Measurements from ENCODE around the gene VBP1. TPM values are rescaled to one million over a fixed set of nuclear protein-coding genes. Genes with fewer than 3 reads are reported as not detected.
A peak's percentile ranks its signal among the peaks of the same experiment; 100 is the strongest.
"Not testable (repeated sequence)": the region's sequence is repeated elsewhere in the genome, so short reads cannot be mapped to it uniquely, and the experiment has no call there.

The VBP1 gene, protein sequence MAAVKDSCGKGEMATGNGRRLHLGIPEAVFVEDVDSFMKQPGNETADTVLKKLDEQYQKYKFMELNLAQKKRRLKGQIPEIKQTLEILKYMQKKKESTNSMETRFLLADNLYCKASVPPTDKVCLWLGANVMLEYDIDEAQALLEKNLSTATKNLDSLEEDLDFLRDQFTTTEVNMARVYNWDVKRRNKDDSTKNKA
- total RNA-seq (2014; rRNA removed; shearing (Covaris generic)), result 157 and 172 TPM in 2 replicates

DNA sequence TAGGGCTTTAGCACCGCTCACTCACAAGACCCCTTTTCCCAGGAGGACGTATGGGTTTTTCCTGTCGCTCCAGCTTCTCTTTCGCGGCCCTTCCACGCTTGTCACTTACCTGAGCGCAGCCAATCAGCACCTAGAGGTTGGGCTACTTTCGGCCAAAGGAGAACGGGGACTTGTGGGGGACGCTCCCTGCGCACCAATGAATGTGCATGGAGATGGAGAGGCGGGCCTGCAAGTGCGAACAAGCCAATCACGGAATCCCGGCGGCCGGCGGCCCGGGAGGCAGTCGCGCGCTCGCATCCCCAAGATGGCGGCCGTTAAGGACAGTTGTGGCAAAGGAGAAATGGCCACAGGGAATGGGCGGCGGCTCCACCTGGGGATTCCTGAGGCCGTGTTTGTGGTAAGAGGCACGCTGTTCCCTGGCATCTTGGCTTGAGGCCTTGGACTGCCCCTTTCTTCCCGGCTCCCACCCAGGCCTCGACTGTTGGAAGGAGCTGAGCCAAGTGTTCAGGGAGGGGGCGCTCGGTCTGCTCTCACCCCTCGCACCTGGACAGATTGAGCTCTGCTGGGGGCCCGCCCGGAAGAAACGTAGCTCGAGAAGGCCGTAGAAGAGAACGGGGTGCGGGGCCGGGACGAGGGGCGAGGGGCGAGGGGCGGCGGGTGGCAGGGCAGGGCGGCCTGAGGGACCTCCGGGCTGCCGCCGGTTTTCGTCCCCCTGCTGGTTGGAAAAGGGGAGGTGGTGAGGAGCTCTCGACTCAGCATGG lies at the start of gene VBP1:
TSS of gene VBP1 (plus strand) at position 282 of the 761 bp plus-strand sequence. CDS start at position 305, 23 bp downstream.
- Histone ChIP-seq H3K9me3 (replicated peaks) (no peaks in the 10 kb centered on the region), H3K36me3 (no peaks in the 10 kb centered on the region), H3K4me3 (peak within 1 kb of the TSS; percentile 85), H3K27me3 (replicated peaks) (no peaks in the 10 kb centered on the region), H3K27ac (peak within 1 kb of the TSS; percentile 90), H3K4me1 (replicated peaks) (peaks cover 6% of the 10 kb centered on the region)
- DNase-seq (ENCODE audit: low read depth in 1 of 2, low spot score in 2 of 2), result peak; percentile 84 to 93

DNA sequence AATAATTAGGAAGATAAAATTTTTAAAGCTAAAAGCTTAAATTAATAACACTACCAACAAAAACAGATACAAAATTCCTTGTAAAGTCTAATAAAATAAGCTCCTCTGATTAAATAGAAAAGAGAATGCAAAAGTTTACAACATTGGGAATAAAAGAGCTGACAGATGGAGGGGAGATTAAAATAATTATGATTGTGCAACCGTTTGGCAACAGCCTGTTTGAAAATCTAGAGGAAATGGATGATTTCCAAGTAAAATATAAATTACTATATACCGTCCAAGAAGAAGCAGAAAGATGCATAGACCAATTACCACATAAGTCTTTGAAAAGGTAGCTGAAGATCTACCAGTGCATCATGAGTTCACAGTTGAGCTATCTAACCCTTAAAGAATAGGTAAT lies 46.4 kb upstream of the VBP1 start:
- H3K27me3 ChIP-seq (replicated peaks), result no peaks in the 10 kb centered on the region
- H3K4me1 ChIP-seq (replicated peaks), result no peaks in the 10 kb centered on the region
- H3K9me3 ChIP-seq (replicated peaks), result no peaks in the 10 kb centered on the region
- no peak overlapping the region for H3K4me3 ChIP-seq
- no peak for DNase-seq (ENCODE audit: low read depth in 1 of 2, low spot score in 2 of 2)
- H3K36me3 ChIP-seq, result no peaks in the 10 kb centered on the region
- H3K27ac ChIP-seq, result no peak overlapping the region

DNA sequence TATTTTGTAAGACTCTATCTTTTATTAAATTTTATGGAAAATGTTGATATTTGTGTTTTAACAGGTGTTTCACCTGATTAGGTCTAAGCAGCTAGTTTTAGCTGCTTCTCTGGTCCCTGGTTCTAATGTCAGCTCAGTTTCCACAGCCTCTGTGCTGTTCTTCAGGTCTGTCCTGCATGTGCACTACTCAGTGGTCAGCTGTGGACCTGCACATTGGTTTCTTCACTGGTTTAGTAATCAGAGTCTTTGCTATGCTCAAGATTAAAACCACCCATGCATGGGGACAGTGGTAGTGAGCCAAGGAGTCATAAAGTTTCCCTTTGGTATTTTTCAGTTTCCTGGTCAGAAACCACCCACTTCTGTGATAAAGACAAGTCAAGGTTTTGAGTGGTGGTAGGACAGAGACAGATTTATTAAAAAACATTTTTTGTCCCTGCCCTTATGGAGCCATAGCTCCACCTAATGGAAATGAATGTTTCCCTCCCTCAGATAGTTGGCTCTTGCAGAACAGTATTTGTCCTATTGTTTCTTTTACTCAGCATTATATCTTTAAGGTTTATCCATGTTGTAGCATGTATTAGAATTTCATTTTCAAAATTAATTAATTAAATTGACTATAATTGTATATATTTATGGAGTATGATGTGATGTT lies 36.8 kb upstream of the VBP1 start:
- no peak overlapping the region for H3K27ac ChIP-seq
- H3K36me3 ChIP-seq, result no peaks in the 10 kb centered on the region
- H3K9me3 ChIP-seq (replicated peaks), result no peaks in the 10 kb centered on the region
- DNase-seq (ENCODE audit: low read depth in 1 of 2, low spot score in 2 of 2), result no peak
- no peaks in the 10 kb centered on the region for H3K4me1 ChIP-seq (replicated peaks)
- H3K4me3 ChIP-seq, result no peak overlapping the region
- H3K27me3 ChIP-seq (replicated peaks), result no peaks in the 10 kb centered on the region

DNA sequence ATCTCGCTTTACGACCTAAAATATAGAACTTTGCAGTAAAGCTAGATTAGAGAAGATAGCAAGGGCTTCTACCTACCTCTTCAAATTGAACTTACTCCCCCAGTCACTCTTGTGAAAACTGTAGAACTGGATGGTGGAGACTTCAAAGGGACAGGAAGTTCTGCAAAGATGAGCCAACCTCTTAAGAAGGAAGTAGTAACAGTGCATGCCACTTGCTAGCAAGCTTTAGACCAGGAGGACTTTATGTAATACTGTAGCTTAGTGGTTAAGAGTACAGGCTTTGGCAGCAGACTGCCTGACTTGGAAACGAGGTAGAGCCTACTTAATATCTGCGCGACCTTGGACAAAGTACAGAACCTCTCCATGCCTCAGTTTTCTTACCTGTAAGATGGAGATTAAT lies 27.5 kb upstream of the VBP1 start:
- H3K36me3 ChIP-seq, result no peaks in the 10 kb centered on the region
- no peak overlapping the region for H3K27ac ChIP-seq
- H3K27me3 ChIP-seq (replicated peaks), result no peaks in the 10 kb centered on the region
- H3K9me3 ChIP-seq (replicated peaks), result no peaks in the 10 kb centered on the region
- no peak for DNase-seq (ENCODE audit: low read depth in 1 of 2, low spot score in 2 of 2)
- no peaks in the 10 kb centered on the region for H3K4me1 ChIP-seq (replicated peaks)
- no peak overlapping the region for H3K4me3 ChIP-seq

DNA sequence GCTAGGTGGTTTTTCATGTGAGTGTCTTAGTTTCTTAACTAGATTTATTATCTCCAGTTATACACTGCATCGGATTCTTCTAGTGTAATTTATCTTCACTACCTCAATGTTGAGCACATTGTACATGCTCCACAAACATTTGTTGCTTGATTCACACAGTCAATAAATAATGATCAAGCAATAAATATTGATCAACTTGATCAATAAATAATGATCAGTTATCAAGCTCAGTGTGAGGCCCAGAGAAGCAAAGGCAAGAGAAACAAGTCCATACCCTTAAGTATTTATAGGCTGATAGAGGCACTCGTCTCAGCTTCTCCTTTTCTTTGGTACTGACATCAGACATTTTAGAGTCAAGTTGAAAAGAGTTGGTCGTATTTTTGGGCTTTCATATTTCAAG lies 5.1 kb upstream of the VBP1 start:
- Histone ChIP-seq H3K36me3 (no peaks in the 10 kb centered on the region), H3K9me3 (replicated peaks) (no peaks in the 10 kb centered on the region), H3K27ac (no peak overlapping the region), H3K4me3 (no peak overlapping the region), H3K27me3 (replicated peaks) (no peaks in the 10 kb centered on the region), H3K4me1 (replicated peaks) (peaks cover 6% of the 10 kb centered on the region)
- no peak for DNase-seq (ENCODE audit: low read depth in 1 of 2, low spot score in 2 of 2)

DNA sequence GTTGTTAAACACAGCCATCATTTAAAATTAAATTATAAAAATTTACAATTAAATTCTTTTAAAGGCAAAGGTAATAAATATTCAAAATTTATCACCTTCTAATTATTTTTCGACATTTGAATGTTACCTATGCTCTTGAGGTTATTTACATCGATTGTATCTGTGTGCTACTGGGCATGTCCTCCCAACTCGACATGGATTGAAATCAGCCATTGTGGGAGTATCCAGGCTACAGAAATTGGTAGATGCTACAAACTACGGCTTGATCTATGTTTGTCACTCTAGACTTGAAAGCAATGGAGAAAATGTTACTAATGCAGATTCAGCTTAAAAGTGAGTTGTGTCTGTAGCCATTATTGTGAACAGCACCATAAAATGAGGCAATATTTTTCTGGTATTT lies 2.5 kb upstream of the VBP1 start:
- H3K9me3 ChIP-seq (replicated peaks), result no peaks in the 10 kb centered on the region

DNA sequence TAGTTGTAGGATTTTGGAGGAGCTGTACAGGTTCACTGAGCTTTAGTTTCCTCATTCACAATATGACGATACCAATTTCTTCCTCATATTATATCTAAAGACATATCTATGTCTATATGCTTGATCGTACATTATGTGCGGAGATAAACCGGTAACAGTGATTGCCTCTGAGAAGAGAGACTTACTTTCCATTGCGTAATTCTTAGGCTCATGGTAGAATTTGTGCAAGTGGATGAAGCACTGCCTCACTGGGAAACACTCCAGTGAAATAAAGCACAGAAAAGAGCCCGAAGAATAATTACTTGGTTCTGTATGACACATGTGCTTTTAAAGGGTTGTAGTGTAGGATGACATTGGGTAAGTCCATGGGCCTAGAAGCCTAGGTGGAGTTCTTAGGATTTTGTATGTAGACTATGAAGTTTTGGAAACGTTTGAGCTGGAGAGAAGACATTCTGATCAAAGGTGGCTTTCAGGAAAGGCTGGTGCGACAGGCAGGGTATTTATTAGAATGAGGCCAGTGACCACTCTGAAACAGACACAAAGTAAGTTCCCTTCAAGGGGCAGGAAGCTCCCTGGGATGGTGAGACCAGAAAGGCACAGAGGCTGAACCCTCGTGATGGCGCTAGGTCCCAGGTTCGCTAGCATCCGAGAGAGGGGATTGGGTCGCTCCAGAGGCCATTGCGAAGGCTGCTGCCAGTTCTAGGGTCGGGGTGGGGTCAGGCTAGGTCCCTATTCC lies 649 bp upstream of the VBP1 start:
- peaks cover 6% of the 10 kb centered on the region for H3K4me1 ChIP-seq (replicated peaks)
- no peaks in the 10 kb centered on the region for H3K27me3 ChIP-seq (replicated peaks)
- H3K4me3 ChIP-seq, result peak overlapping the region; percentile 85
- H3K9me3 ChIP-seq (replicated peaks), result no peaks in the 10 kb centered on the region
- no peaks in the 10 kb centered on the region for H3K36me3 ChIP-seq
- no peak for DNase-seq (ENCODE audit: low read depth in 1 of 2, low spot score in 2 of 2)
- peak overlapping the region; percentile 90 for H3K27ac ChIP-seq

More for the DNA sequence above, 2.5 kb upstream of the VBP1 start:
- peaks cover 6% of the 10 kb centered on the region for H3K4me1 ChIP-seq (replicated peaks)
- no peaks in the 10 kb centered on the region for H3K36me3 ChIP-seq
- H3K27ac ChIP-seq, result no peak overlapping the region
- DNase-seq (ENCODE audit: low read depth in 1 of 2, low spot score in 2 of 2), result no peak
- H3K27me3 ChIP-seq (replicated peaks), result no peaks in the 10 kb centered on the region
- H3K4me3 ChIP-seq, result no peak overlapping the region

DNA sequence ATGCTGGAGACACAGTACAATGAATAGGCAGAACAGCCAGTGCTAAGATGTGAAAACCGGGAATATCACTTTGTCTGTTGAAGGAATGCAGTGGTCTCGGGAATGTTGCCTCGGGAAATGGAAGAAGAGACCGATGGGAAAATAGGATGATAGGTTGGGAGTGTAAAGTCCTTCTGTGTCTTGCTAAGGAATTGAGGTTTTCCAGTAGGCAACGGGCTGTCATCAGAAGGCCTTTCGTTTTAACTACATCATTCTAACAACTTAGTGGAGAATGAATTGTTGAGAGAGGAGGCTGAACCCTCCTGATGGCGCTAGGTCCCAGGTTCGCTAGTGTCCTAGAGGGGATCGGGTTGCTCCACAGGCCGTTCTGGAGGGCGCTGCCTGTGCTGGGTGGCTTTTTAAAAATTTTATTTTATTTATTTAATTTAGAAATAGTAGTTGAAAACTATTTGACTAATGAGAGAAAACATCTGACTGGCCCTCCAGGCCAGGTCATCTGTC lies 730 bp downstream of the VBP1 start:
- Histone ChIP-seq H3K27ac (peak overlapping the region; percentile 90), H3K36me3 (no peaks in the 10 kb centered on the region), H3K4me3 (peak overlapping the region; percentile 85), H3K27me3 (replicated peaks) (no peaks in the 10 kb centered on the region), H3K4me1 (replicated peaks) (peaks cover 6% of the 10 kb centered on the region), H3K9me3 (replicated peaks) (no peaks in the 10 kb centered on the region)
- DNase-seq (ENCODE audit: low read depth in 1 of 2, low spot score in 2 of 2), result peak in 1 of 2 experiments; percentile 52

DNA sequence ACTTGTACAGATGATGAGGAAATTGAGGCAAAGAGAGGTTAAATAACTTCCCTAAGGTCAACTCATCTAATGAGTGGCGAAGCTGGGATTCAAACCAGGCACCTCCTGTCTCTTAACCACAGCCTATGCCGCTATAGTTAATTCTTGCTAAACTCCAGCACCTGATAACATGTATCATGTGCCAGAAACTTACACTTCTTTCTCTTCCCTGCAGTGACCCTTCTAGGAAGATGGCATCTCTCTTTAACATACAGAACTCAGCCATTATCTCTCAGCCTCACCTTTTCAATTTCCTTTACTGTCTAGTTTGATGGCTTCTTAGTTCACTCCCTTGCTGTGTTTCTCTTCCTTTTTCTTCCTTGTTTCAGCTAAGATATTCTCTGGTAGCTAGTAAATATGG lies 2.5 kb downstream of the VBP1 start:
- H3K4me3 ChIP-seq, result no peak overlapping the region
- H3K27me3 ChIP-seq (replicated peaks), result no peaks in the 10 kb centered on the region
- no peaks in the 10 kb centered on the region for H3K9me3 ChIP-seq (replicated peaks)
- H3K27ac ChIP-seq, result no peak overlapping the region
- H3K36me3 ChIP-seq, result no peaks in the 10 kb centered on the region
- peaks cover 6% of the 10 kb centered on the region for H3K4me1 ChIP-seq (replicated peaks)
- DNase-seq (ENCODE audit: low read depth in 1 of 2, low spot score in 2 of 2), result no peak

DNA sequence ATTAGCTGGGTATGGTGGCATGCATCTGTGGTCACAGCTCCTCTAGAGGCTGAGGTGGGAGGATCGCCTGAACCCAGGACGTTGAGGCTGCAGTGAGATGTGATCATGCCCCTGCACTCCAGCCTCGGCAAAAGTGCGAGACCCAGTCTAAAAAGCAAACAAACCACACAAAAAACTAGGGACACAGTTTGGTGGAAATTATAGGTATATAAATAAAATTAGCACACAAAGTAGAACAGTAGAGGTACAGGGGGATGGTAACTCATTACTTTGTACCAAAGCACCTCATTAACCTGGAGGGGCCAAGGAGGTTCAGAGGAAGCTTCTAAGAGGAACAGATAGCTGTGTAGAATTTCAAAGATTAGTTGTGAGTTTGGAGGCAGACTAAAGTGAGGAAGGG lies 5.1 kb downstream of the VBP1 start:
- no peak overlapping the region for H3K27ac ChIP-seq
- DNase-seq (ENCODE audit: low read depth in 1 of 2, low spot score in 2 of 2), result no peak
- H3K36me3 ChIP-seq, result 0 out of 2 replicates have a peak, but pooled peaks cover 2% of the 10 kb centered on the region
- H3K9me3 ChIP-seq (replicated peaks), result no peaks in the 10 kb centered on the region
- H3K4me3 ChIP-seq, result no peak overlapping the region
- H3K27me3 ChIP-seq (replicated peaks), result no peaks in the 10 kb centered on the region
- no peaks in the 10 kb centered on the region for H3K4me1 ChIP-seq (replicated peaks)

DNA sequence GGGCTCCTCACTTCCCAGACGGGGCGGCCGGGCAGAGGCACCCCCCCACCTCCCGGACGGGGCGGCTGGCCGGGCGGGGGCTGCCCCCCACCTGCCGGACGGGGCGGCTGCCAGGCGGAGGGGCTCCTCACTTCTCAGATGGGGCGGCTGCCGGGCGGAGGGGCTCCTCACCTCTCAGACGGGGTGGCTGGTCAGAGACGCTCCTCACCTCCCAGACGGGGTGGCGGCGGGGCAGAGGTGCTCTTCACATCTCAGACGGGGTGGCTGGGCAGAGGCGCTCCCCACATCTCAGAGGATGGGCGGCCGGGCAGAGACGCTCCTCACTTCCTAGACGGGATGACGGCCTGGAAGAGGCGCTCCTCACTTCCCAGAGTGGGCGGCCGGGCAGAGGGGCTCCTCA lies 7.5 kb downstream of the VBP1 start:
- not testable (repeated sequence) for DNase-seq (ENCODE audit: low read depth in 1 of 2, low spot score in 2 of 2); H3K9me3 ChIP-seq (replicated peaks); H3K27me3 ChIP-seq (replicated peaks); H3K27ac ChIP-seq; H3K4me1 ChIP-seq (replicated peaks); H3K4me3 ChIP-seq
- peaks cover 18% of the 10 kb centered on the region for H3K36me3 ChIP-seq

DNA sequence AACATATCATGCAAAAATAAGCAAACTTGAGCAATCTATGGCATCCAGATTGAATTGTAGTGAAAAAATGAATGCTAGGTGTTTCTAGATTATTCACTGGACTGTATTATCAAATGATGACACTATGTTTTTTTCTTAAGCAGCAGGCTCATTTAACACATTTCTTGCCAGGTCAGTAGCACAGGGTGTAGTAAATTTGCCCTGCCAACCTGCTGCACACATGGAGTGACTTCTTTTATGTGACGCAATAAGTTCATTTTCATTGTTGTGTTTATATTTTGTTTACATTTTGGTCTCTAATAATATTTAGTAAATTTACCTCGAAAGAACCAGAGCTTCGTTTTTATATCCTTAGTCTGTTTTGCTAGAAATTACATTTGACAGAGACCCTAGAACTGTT lies 9.5 kb downstream of the VBP1 start:
- DNase-seq (ENCODE audit: low read depth in 1 of 2, low spot score in 2 of 2), result no peak
- H3K4me1 ChIP-seq (replicated peaks), result no peaks in the 10 kb centered on the region

DNA sequence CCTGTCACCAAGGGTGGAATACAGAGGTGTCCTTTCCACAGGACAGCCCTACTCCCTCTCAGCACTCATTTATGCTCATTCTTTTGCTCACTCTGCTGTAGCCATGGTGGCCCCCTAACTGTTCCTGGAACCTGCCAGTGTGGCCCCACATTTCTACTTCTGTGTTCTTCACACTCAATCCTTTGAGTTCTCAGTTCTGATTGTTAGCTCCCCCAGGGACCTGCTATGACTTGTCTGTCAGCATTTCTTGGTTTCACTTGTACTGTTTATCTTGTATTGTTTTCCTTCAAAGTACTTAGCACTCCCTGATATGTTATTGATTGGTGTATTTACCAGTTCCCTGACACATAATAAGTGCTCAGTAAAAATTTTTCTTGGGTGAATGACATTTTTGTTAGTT lies 14.9 kb downstream of the VBP1 start:
- H3K27me3 ChIP-seq (replicated peaks), result no peaks in the 10 kb centered on the region
- H3K4me1 ChIP-seq (replicated peaks), result no peaks in the 10 kb centered on the region
- H3K9me3 ChIP-seq (replicated peaks), result no peaks in the 10 kb centered on the region
- H3K36me3 ChIP-seq, result peaks cover 42% of the 10 kb centered on the region
- H3K4me3 ChIP-seq, result no peak overlapping the region
- no peak for DNase-seq (ENCODE audit: low read depth in 1 of 2, low spot score in 2 of 2)
- no peak overlapping the region for H3K27ac ChIP-seq

More for the DNA sequence above, 9.5 kb downstream of the VBP1 start:
- H3K27me3 ChIP-seq (replicated peaks), result no peaks in the 10 kb centered on the region
- H3K36me3 ChIP-seq, result peaks cover 21% of the 10 kb centered on the region
- H3K9me3 ChIP-seq (replicated peaks), result no peaks in the 10 kb centered on the region
- no peak overlapping the region for H3K4me3 ChIP-seq
- no peak overlapping the region for H3K27ac ChIP-seq
